PC-3 (cell line): Measurements from ENCODE around the gene LITAF.

Experiments used
- CTCF ChIP-seq: fragments of 300-600 bp; sonication (generic); conservative IDR thresholded peaks from 2 replicates; pipeline ENCODE4 v1.5.1; 2017; ENCODE audit warnings: antibody characterized with exemption, low read depth, mild to moderate bottlenecking, low read length
- EZH2 ChIP-seq: fragments of 300-600 bp; sonication (generic); IDR thresholded peaks from one replicate; pipeline ENCODE4 v1.6.1; 2017; ENCODE audit warnings: antibody characterized with exemption, mild to moderate bottlenecking, low read length; ENCODE audit not compliant: unreplicated experiment
- EZH2phosphoT487 ChIP-seq: fragments of 300-600 bp; sonication (generic); IDR thresholded peaks from 2 replicates; pipeline ENCODE4 v1.6.1; 2018; ENCODE audit warnings: mild to moderate bottlenecking, antibody characterized with exemption, low read length, borderline replicate concordance

DNA sequence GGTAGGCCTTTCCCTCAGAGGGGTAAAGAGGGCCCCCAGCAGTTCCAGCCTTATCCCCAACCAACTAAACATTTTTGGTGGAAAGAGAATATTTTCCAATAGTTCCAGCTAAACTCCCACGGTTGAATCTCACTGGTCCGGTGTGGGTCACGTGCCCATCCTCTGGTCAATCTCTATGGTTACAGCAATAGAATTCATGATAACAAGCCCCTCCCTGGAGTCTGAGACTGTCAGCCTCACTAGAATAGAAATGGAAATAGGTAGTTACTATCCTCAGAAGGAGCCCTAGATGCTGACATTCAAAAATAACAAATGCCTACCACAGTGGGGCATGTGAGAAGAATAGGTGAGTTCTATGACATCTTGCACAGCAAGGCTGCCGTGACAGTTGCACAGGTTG, 37.5 kb upstream of the LITAF start:
- TF ChIP-seq CTCF, result no peak
- no peak for TF ChIP-seq EZH2phosphoT487
- TF ChIP-seq EZH2, result no peak
